Measurements from ENCODE around the gene FGF14. TPM values are rescaled to one million over a fixed set of nuclear protein-coding genes. Genes with fewer than 3 reads are reported as not detected.

The FGF14 gene
- polyA plus RNA-seq, 1 donor (not counting 4 experiments of a cell fraction or from before 2014, with no cell fraction given), result 0.09 TPM

DNA sequence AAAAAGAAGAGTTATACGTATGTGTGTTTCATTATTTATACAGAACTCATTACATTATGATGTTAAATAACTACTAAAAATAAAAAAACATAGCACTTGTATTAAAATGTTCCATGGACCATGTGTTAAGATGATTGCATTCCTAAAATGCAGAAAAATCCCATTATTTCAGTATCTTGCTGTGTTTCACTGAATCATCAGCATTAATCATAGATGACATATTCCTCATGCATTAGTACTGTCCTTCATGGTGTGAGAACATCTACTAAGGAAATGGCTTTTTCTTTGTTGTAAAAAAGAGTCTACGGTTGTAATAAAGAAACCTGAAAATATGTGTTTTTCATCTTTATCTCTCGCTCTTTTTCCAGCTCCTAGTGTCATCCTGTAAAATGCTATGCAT is 416.5 kb downstream of the FGF14 start:
- dilution Hi-C loops (cut with MboI; ENCODE audit: extremely low pct_ligation_motif_present, low sequenced_read_pairs), result no loop called here
- FAIRE-seq, result no peak

DNA sequence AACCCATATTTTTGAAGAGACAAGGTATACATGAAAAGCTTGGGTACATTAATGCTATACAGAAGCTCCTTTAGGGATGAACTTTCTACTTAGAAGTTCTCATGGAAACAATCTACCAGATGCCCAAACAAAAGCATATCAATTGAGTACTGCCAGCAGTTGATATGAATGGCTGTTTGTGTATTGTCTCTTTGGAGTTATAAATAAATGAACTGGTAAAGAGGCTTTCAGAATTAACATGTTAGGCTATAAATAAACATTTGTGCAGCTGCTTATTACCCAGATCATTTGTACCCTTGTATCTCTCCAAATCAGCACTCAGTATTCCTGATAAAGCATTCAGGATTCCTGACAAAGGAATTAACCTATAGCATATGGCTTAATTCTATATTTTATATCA is 418.9 kb downstream of the FGF14 start:
- no peaks in the 10 kb centered on the region for H3K79me2 ChIP-seq (ENCODE audit: control insufficient read depth, insufficient read depth, low read length)
- no peaks in the 10 kb centered on the region for H3K36me3 ChIP-seq (ENCODE audit: control insufficient read depth in 2 of 2, extremely low read depth in 1 of 2, insufficient read depth in 2 of 2, low read length in 2 of 2)
- H2AFZ ChIP-seq (ENCODE audit: control insufficient read depth, low read length), result no peak overlapping the region
- DNase-seq (ENCODE audit: low read depth, low spot score) (no peak), FAIRE-seq (no peak)
- no peak overlapping the region for H3K4me2 ChIP-seq (ENCODE audit: control insufficient read depth, extremely low read depth, insufficient read depth, low read depth, low read length)
- dilution Hi-C loops (cut with MboI; ENCODE audit: extremely low pct_ligation_motif_present, low sequenced_read_pairs), result no loop called here
- no peaks in the 10 kb centered on the region for H3K4me1 ChIP-seq (ENCODE audit: control insufficient read depth, extremely low read depth, insufficient read depth, low read length)
- no peak overlapping the region for H3K9ac ChIP-seq (ENCODE audit: control insufficient read depth, extremely low read depth, insufficient read depth, low read length)
- TF ChIP-seq, protein P1, sequence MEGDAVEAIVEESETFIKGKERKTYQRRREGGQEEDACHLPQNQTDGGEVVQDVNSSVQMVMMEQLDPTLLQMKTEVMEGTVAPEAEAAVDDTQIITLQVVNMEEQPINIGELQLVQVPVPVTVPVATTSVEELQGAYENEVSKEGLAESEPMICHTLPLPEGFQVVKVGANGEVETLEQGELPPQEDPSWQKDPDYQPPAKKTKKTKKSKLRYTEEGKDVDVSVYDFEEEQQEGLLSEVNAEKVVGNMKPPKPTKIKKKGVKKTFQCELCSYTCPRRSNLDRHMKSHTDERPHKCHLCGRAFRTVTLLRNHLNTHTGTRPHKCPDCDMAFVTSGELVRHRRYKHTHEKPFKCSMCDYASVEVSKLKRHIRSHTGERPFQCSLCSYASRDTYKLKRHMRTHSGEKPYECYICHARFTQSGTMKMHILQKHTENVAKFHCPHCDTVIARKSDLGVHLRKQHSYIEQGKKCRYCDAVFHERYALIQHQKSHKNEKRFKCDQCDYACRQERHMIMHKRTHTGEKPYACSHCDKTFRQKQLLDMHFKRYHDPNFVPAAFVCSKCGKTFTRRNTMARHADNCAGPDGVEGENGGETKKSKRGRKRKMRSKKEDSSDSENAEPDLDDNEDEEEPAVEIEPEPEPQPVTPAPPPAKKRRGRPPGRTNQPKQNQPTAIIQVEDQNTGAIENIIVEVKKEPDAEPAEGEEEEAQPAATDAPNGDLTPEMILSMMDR (optimal IDR thresholded peaks at IDR 0.05 in 1 of 3, IDR thresholded peaks at IDR 0.05 in 1 of 3, conservative IDR thresholded peaks at IDR 0.05 in 1 of 3; ENCODE audit: extremely low read depth in 1 of 3, insufficient read depth in 2 of 3, low read length in 3 of 3), result no peak
- no peak for TF ChIP-seq EZH2 (IDR thresholded peaks at IDR 0.05; ENCODE audit: low read length)
- no peaks in the 10 kb centered on the region for H3K9me3 ChIP-seq (ENCODE audit: control insufficient read depth, low read depth, low read length)
- no peaks in the 10 kb centered on the region for H4K20me1 ChIP-seq (ENCODE audit: control insufficient read depth, extremely low read depth, insufficient read depth, low read length)
- H3K4me3 ChIP-seq (ENCODE audit: control insufficient read depth in 2 of 3, extremely low read depth in 1 of 3, insufficient read depth in 2 of 3, low read depth in 1 of 3, low read length in 3 of 3), result no peak overlapping the region
- H3K27me3 ChIP-seq (ENCODE audit: control insufficient read depth, extremely low read depth, insufficient read depth, low read length), result no peaks in the 10 kb centered on the region
- H3K9me1 ChIP-seq (ENCODE audit: control insufficient read depth, extremely low read depth, insufficient read depth, low read length), result no peaks in the 10 kb centered on the region
- no peak overlapping the region for H3K27ac ChIP-seq (ENCODE audit: control insufficient read depth, insufficient read depth, low read length)

More for the DNA sequence above, 416.5 kb downstream of the FGF14 start:
- no peaks in the 10 kb centered on the region for H4K20me1 ChIP-seq (ENCODE audit: control insufficient read depth, extremely low read depth, insufficient read depth, low read length)
- no peak overlapping the region for H3K4me3 ChIP-seq (ENCODE audit: control insufficient read depth in 2 of 3, extremely low read depth in 1 of 3, insufficient read depth in 2 of 3, low read depth in 1 of 3, low read length in 3 of 3)
- H3K4me2 ChIP-seq (ENCODE audit: control insufficient read depth, extremely low read depth, insufficient read depth, low read depth, low read length), result no peak overlapping the region
- H3K4me1 ChIP-seq (ENCODE audit: control insufficient read depth, extremely low read depth, insufficient read depth, low read length), result no peaks in the 10 kb centered on the region
- H3K79me2 ChIP-seq (ENCODE audit: control insufficient read depth, insufficient read depth, low read length), result no peaks in the 10 kb centered on the region
- H3K9me3 ChIP-seq (ENCODE audit: control insufficient read depth, low read depth, low read length), result no peaks in the 10 kb centered on the region
- no peaks in the 10 kb centered on the region for H3K9me1 ChIP-seq (ENCODE audit: control insufficient read depth, extremely low read depth, insufficient read depth, low read length)
- H2AFZ ChIP-seq (ENCODE audit: control insufficient read depth, low read length), result no peak overlapping the region
- no peaks in the 10 kb centered on the region for H3K36me3 ChIP-seq (ENCODE audit: control insufficient read depth in 2 of 2, extremely low read depth in 1 of 2, insufficient read depth in 2 of 2, low read length in 2 of 2)
- H3K9ac ChIP-seq (ENCODE audit: control insufficient read depth, extremely low read depth, insufficient read depth, low read length), result no peak overlapping the region
- DNase-seq (ENCODE audit: low read depth, low spot score), result no peak
- no peak for TF ChIP-seq EZH2 (IDR thresholded peaks at IDR 0.05; ENCODE audit: low read length)
- TF ChIP-seq, protein P1 (optimal IDR thresholded peaks at IDR 0.05 in 1 of 3, IDR thresholded peaks at IDR 0.05 in 1 of 3, conservative IDR thresholded peaks at IDR 0.05 in 1 of 3; ENCODE audit: extremely low read depth in 1 of 3, insufficient read depth in 2 of 3, low read length in 3 of 3), result no peak
- no peaks in the 10 kb centered on the region for H3K27me3 ChIP-seq (ENCODE audit: control insufficient read depth, extremely low read depth, insufficient read depth, low read length)
- no peak overlapping the region for H3K27ac ChIP-seq (ENCODE audit: control insufficient read depth, insufficient read depth, low read length)

All from keratinocyte (primary cell).